Left ventricle myocardium inferior (tissue), 1 donor: ENCODE results near the gene P2RY13. TPM values are rescaled to one million over a fixed set of nuclear protein-coding genes. Genes with fewer than 3 reads are reported as not detected.

Source experiments
- DNase-seq: peaks from one replicate; pipeline ENCODE4 v3.0.0-alpha.2; 2020
- H3K27ac ChIP-seq: fragments of 200-600 bp; replicated peaks from 2 replicates; pipeline ENCODE4 v1.8.0; 2021
- H3K27me3 ChIP-seq: fragments of 200-600 bp; 2 replicates; pipeline ENCODE4 v1.8.0; 2021; ENCODE audit warnings: low read depth
- H3K36me3 ChIP-seq: fragments of 200-600 bp; 2 replicates; pipeline ENCODE4 v1.8.0; 2021
- H3K4me1 ChIP-seq: fragments of 200-600 bp; 2 replicates; pipeline ENCODE4 v1.8.0; 2021
- H3K4me3 ChIP-seq: fragments of 200-600 bp; 2 replicates; pipeline ENCODE4 v1.8.0; 2021; ENCODE audit warnings: mild to moderate bottlenecking, moderate library complexity
- H3K9me3 ChIP-seq: fragments of 200-600 bp; replicated peaks from 2 replicates; pipeline ENCODE4 v1.8.0; 2021
- CTCF ChIP-seq: fragments of 200-600 bp; IDR thresholded peaks from 2 replicates; pipeline ENCODE4 v1.8.0; 2021; ENCODE audit warnings: antibody characterized with exemption, mild to moderate bottlenecking, borderline replicate concordance
- intact Hi-C: fragments of 100-400 bp; cut with micrococcal nuclease; formaldehyde crosslinking; loops from one replicate; pipeline ENCODE4 v1.11.0; 2022
- total RNA-seq: library from RNA; stranded (reverse); fragmentation: NEBNext Ultra II Directional; extraction: Animal tissue kit (Norgen Biotek cat#: 25700); gene quantifications from one replicate; pipeline ENCODE4 v1.2.1, GENCODE V29; 2021
- donor health status: DM: no; HTN: yes; CAD: no; lungs with severe emphysema.

The P2RY13 gene
- total RNA-seq, 1 donor from 2014 or later = 0.96 TPM

GRCh38 chr3:151366993-151367392 lies 37.6 kb upstream of the P2RY13 start:
- H3K36me3 ChIP-seq = no peaks in the 10 kb centered on the region
- no peak overlapping the region for H3K27ac ChIP-seq
- DNase-seq = no peak
- H3K27me3 ChIP-seq = no peaks in the 10 kb centered on the region
- no peak overlapping the region for H3K4me3 ChIP-seq
- no peak for TF ChIP-seq CTCF
- H3K9me3 ChIP-seq = no peaks in the 10 kb centered on the region
- intact Hi-C loops = no loop called here
- no peaks in the 10 kb centered on the region for H3K4me1 ChIP-seq

GRCh38 chr3:151362751-151363174 lies 33.4 kb upstream of the P2RY13 start:
- Histone ChIP-seq H3K4me1 (no peaks in the 10 kb centered on the region), H3K4me3 (no peak overlapping the region), H3K27me3 (no peaks in the 10 kb centered on the region), H3K36me3 (no peaks in the 10 kb centered on the region), H3K27ac (no peak overlapping the region), H3K9me3 (no peaks in the 10 kb centered on the region)
- intact Hi-C loops = no loop called here
- no peak for TF ChIP-seq CTCF
- no peak for DNase-seq

GRCh38 chr3:151357463-151357850 lies 28.1 kb upstream of the P2RY13 start:
- Histone ChIP-seq H3K4me1 (no peaks in the 10 kb centered on the region), H3K4me3 (no peak overlapping the region), H3K27ac (no peak overlapping the region), H3K27me3 (no peaks in the 10 kb centered on the region), H3K9me3 (no peaks in the 10 kb centered on the region), H3K36me3 (no peaks in the 10 kb centered on the region)
- no peak for TF ChIP-seq CTCF
- intact Hi-C loops = no loop called here
- no peak for DNase-seq

- DNase-seq = no peak
- H3K27ac ChIP-seq = no peak overlapping the region
- no peaks in the 10 kb centered on the region for H3K27me3 ChIP-seq
- TF ChIP-seq CTCF = no peak
- no peaks in the 10 kb centered on the region for H3K9me3 ChIP-seq
- intact Hi-C loops = no loop called here
- no peaks in the 10 kb centered on the region for H3K36me3 ChIP-seq
- no peak overlapping the region for H3K4me3 ChIP-seq
- H3K4me1 ChIP-seq = no peaks in the 10 kb centered on the region
Observed at GRCh38 chr3:151356794-151357462, 27.6 kb upstream of the P2RY13 start.

- intact Hi-C loops = no loop called here
- TF ChIP-seq CTCF = no peak
- Histone ChIP-seq H3K4me3 (no peak overlapping the region), H3K9me3 (no peaks in the 10 kb centered on the region), H3K27me3 (no peaks in the 10 kb centered on the region), H3K27ac (no peak overlapping the region), H3K4me1 (no peaks in the 10 kb centered on the region), H3K36me3 (no peaks in the 10 kb centered on the region)
- DNase-seq = no peak
Observed at GRCh38 chr3:151351648-151352047, 22.3 kb upstream of the P2RY13 start.
